Measurements from ENCODE around the gene OR51F1.
"Not testable (repeated sequence)": the region's sequence is repeated elsewhere in the genome, so short reads cannot be mapped to it uniquely, and the experiment has no call there.

Gene OR51F1, protein sequence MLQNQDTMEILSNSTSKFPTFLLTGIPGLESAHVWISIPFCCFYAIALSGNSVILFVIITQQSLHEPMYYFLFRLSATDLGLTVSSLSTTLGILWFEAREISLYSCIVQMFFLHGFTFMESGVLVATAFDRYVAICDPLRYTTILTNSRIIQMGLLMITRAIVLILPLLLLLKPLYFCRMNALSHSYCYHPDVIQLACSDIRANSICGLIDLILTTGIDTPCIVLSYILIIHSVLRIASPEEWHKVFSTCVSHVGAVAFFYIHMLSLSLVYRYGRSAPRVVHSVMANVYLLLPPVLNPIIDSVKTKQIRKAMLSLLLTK

GRCh38 chr11:4769838-4770237 is at the start of gene OR51F1:
Gene OR51F1, minus strand, starts transcription at chr11:4769938. Its CDS starts 0 bp downstream, at chr11:4769938.
- H3K36me3 Mint-ChIP-seq, result no peaks in the 10 kb centered on the region
- no peaks in the 10 kb centered on the region for H3K4me1 Mint-ChIP-seq

GRCh38 chr11:4809246-4809645 is 39.5 kb upstream of the OR51F1 start:
- no peaks in the 10 kb centered on the region for H3K36me3 Mint-ChIP-seq
- no peaks in the 10 kb centered on the region for H3K4me1 Mint-ChIP-seq
- H3K27ac Mint-ChIP-seq, result no peak overlapping the region
- no peak for ATAC-seq
- H3K9me3 Mint-ChIP-seq, result no peaks in the 10 kb centered on the region
- no peak for DNase-seq (ENCODE audit: low spot score in 2 of 2)
- H3K4me3 Mint-ChIP-seq, result no peak overlapping the region

More at GRCh38 chr11:4769838-4770237, at the start of gene OR51F1:
- no peak for ATAC-seq
- Mint-ChIP-seq H3K4me3 (no peak within 1 kb of the TSS), H3K9me3 (no peaks in the 10 kb centered on the region), H3K27ac (no peak within 1 kb of the TSS)
- no peak for DNase-seq (ENCODE audit: low spot score in 2 of 2)

DNA sequence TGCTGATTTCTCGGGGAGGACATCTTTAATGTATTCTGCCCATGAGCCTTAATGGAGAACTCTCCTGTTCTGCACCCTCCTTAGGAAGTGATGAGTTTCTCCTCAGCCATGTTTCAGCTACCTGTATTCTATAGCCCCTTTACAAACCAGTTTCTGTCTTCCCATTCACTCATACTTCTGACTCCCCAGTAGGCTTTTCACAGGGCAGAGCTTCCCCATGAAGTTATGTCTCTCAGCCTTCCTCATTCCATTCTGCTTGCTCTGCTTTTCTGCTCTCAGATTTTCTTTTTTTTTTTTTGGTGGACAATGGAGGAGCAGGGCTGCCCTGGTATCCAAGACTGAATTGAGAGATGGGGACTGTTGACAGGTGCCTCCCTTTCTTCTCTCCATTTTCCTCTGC is 38.7 kb upstream of the OR51F1 start:
- Mint-ChIP-seq H3K36me3 (no peaks in the 10 kb centered on the region), H3K9me3 (no peaks in the 10 kb centered on the region), H3K27ac (no peak overlapping the region), H3K4me3 (no peak overlapping the region), H3K4me1 (no peaks in the 10 kb centered on the region)
- no peak for DNase-seq (ENCODE audit: low spot score in 2 of 2)
- no peak for ATAC-seq

- no peak within 1 kb of the TSS for H3K4me3 Mint-ChIP-seq
- no peaks in the 10 kb centered on the region for H3K4me1 Mint-ChIP-seq
- H3K9me3 Mint-ChIP-seq, result no peaks in the 10 kb centered on the region
- DNase-seq (ENCODE audit: low spot score in 2 of 2) (no peak), ATAC-seq (no peak)
- no peaks in the 10 kb centered on the region for H3K36me3 Mint-ChIP-seq
- no peak within 1 kb of the TSS for H3K27ac Mint-ChIP-seq
These were observed 34.5 kb upstream of the OR51F1 start, which contains the start of gene OR52R1 for GRCh38 chr11:4804280-4804679. Gene OR52R1, minus strand, starts transcription at chr11:4804380. Its CDS starts 0 bp downstream, at chr11:4804380.

GRCh38 chr11:4801316-4801715 is 31.6 kb upstream of the OR51F1 start:
- H3K4me3 Mint-ChIP-seq; ATAC-seq; H3K27ac Mint-ChIP-seq; H3K4me1 Mint-ChIP-seq; DNase-seq (ENCODE audit: low spot score in 2 of 2); H3K36me3 Mint-ChIP-seq; H3K9me3 Mint-ChIP-seq: not testable (repeated sequence)

GRCh38 chr11:4798427-4799183 is 28.9 kb upstream of the OR51F1 start:
- Mint-ChIP-seq H3K27ac (no peak overlapping the region), H3K36me3 (no peaks in the 10 kb centered on the region), H3K4me3 (no peak overlapping the region), H3K4me1 (no peaks in the 10 kb centered on the region), H3K9me3 (no peaks in the 10 kb centered on the region)
- DNase-seq (ENCODE audit: low spot score in 2 of 2), result no peak
- ATAC-seq, result peak; percentile 45

DNA sequence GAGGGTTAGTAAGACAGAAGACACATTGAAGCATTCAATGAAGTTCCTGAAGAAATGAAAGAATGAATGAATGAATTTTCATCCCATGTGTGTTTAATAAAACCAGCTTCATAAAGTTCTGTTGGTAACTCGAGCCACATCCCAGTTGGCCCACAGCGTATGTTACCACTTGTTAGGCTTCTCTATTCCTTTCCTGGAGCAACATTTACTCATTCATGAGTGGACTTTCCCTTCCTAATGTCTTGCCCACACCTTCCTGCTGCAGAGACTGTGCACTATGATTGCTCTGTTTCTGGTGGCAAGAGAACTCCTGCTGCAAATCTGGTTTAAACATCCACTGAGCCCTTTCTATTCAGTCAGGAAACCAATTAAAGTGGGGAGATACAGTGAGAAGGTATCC is 27.5 kb upstream of the OR51F1 start:
- no peak for ATAC-seq
- Mint-ChIP-seq H3K4me1 (no peaks in the 10 kb centered on the region), H3K27ac (no peak overlapping the region), H3K9me3 (no peaks in the 10 kb centered on the region), H3K4me3 (no peak overlapping the region), H3K36me3 (no peaks in the 10 kb centered on the region)
- DNase-seq (ENCODE audit: low spot score in 2 of 2), result no peak

DNA sequence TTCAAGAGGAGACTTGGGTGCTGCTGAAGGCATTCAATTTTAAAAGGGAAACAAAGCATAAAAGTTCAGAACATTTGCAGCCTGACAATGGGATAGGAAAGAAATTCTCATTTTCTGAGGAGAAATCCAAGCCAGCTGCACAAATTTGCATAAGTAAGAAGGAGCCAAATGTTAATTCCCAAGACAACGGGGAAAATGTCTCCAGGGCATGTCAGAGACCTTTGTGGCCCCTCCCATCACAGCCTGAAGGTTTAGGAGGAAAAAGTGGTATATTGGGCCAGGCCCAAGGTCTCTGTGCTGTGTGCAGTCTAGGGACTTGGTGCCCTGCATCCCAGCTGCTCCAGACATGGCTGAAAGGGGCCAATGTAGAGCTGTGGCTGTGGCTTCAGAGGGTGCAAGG is 12.7 kb upstream of the OR51F1 start:
- Mint-ChIP-seq H3K4me3 (no peak overlapping the region), H3K36me3 (no peaks in the 10 kb centered on the region), H3K27ac (no peak overlapping the region), H3K9me3 (peaks cover 2% of the 10 kb centered on the region), H3K4me1 (no peaks in the 10 kb centered on the region)
- ATAC-seq (no peak), DNase-seq (ENCODE audit: low spot score in 2 of 2) (no peak)

GRCh38 chr11:4768094-4768493 is 1.6 kb downstream of the OR51F1 start:
- Mint-ChIP-seq H3K36me3 (no peaks in the 10 kb centered on the region), H3K9me3 (no peaks in the 10 kb centered on the region)

DNA sequence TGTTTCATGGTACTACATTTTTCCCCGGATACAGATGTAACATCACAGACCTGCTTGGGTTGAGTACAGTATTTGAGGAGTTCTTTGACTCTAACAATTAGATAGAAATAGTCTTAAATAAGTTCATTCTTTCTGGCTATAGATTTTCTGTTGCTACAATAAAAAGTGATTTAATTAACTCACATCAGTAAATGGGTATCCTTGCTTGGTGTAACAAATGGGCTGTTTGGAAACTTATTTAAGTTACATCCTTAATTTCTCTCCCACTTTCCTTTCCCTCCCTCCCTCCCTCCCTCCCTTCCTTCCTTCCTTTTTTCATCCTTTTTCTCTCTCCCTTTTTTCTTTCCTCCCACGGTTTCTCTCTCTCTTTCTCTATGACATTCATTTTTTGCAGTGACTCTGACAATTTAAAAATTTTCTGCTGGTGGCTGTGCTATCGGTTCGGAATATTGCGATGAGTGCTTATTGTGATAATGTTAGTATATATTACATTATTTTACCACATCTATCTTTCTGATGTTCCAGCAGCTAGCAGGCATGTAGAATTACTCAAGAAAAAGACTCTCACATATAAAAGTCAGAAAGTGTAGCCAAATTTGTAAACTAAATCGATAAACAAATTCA is 3.2 kb downstream of the OR51F1 start:
- H3K4me1 Mint-ChIP-seq, result no peaks in the 10 kb centered on the region
- no peaks in the 10 kb centered on the region for H3K36me3 Mint-ChIP-seq
- no peak overlapping the region for H3K27ac Mint-ChIP-seq
- H3K4me3 Mint-ChIP-seq, result no peak overlapping the region
- no peak for ATAC-seq
- H3K9me3 Mint-ChIP-seq, result no peaks in the 10 kb centered on the region
- DNase-seq (ENCODE audit: low spot score in 2 of 2), result no peak

More at GRCh38 chr11:4768094-4768493, 1.6 kb downstream of the OR51F1 start:
- ATAC-seq (no peak), DNase-seq (ENCODE audit: low spot score in 2 of 2) (no peak)
- Mint-ChIP-seq H3K4me1 (no peaks in the 10 kb centered on the region), H3K4me3 (no peak overlapping the region), H3K27ac (no peak overlapping the region)

DNA sequence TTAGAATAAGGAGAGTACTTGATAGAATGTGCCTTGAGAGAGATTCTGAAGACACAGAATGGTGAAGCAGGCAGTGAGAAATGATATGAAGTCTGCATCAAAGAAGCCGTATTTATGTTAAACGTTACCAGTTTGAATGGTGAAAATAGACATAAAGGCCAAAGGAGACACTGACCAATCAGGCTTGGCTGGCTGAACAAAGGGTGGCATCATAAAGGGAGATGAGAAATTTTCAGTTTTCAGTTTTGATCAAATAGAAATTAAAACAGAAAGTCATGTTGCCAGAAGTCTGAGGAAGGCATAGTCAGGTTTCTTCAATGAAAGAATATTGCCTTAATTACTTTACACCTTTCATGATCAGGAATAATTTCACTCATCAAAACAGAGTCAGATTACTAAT is 6.6 kb downstream of the OR51F1 start:
- no peak for ATAC-seq
- no peaks in the 10 kb centered on the region for H3K4me1 Mint-ChIP-seq
- DNase-seq (ENCODE audit: low spot score in 2 of 2), result no peak
- no peaks in the 10 kb centered on the region for H3K9me3 Mint-ChIP-seq
- H3K36me3 Mint-ChIP-seq, result no peaks in the 10 kb centered on the region
- no peak overlapping the region for H3K4me3 Mint-ChIP-seq
- H3K27ac Mint-ChIP-seq, result no peak overlapping the region

GRCh38 chr11:4751201-4751600 is 18.5 kb downstream of the OR51F1 start:
- Mint-ChIP-seq H3K4me1 (no peaks in the 10 kb centered on the region), H3K27ac (no peak overlapping the region), H3K36me3 (no peaks in the 10 kb centered on the region), H3K9me3 (no peaks in the 10 kb centered on the region), H3K4me3 (no peak overlapping the region)
- DNase-seq (ENCODE audit: low spot score in 2 of 2) (no peak), ATAC-seq (no peak)

GRCh38 chr11:4748438-4748837 is 21.3 kb downstream of the OR51F1 start:
- Mint-ChIP-seq H3K9me3 (no peaks in the 10 kb centered on the region), H3K36me3 (no peaks in the 10 kb centered on the region), H3K4me1 (no peaks in the 10 kb centered on the region), H3K27ac (no peak overlapping the region), H3K4me3 (no peak overlapping the region)
- ATAC-seq (no peak), DNase-seq (ENCODE audit: low spot score in 2 of 2) (no peak)

DNA sequence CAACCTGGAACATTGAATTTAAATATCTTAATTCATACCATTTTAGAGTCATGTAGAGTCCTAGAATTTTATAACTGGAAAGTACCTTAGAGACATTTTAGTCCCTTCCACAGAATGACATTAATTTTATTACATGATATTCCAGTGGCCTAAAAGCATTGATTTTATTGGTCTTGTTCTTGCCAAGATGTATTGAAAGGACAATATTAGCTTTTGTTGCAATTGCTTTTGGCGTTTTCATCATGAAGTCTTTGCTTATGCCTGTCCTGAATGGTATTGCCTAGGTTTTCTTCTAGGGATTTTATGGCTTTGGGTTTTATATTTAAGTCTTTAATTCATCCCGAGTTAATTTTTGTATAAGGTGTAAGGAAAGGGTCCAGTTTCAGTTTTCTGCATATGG is 29.0 kb downstream of the OR51F1 start:
- no peaks in the 10 kb centered on the region for H3K4me1 Mint-ChIP-seq
- DNase-seq (ENCODE audit: low spot score in 2 of 2) (no peak), ATAC-seq (no peak)
- H3K9me3 Mint-ChIP-seq, result no peaks in the 10 kb centered on the region
- no peak overlapping the region for H3K4me3 Mint-ChIP-seq
- no peaks in the 10 kb centered on the region for H3K36me3 Mint-ChIP-seq
- no peak overlapping the region for H3K27ac Mint-ChIP-seq

- Mint-ChIP-seq H3K4me1 (no peaks in the 10 kb centered on the region), H3K27ac (no peak overlapping the region), H3K36me3 (no peaks in the 10 kb centered on the region), H3K9me3 (no peaks in the 10 kb centered on the region), H3K4me3 (no peak overlapping the region)
- ATAC-seq, result no peak
- no peak for DNase-seq (ENCODE audit: low spot score in 2 of 2)
These were observed 42.6 kb downstream of the OR51F1 start for GRCh38 chr11:4727171-4727570.

Data from stimulated activated effector memory CD8-positive, alpha-beta T cell treated with anti-CD3 and anti-CD28 coated beads, Interleukin-12 subunit alpha, Interleukin-12 subunit beta, amount 100 ng/mL, for 72 hours (primary cell).